ENCODE results near the gene CLDN3. TPM values are rescaled to one million over a fixed set of nuclear protein-coding genes. Genes with fewer than 3 reads are reported as not detected.

The CLDN3 gene
- total RNA-seq, 1 experiment from 2014 or later, result 51.6 TPM

GRCh38 chr7:73742338-73742752, 27.7 kb downstream of the CLDN3 start:
- H2AFZ ChIP-seq (ENCODE audit: low read length), result no peak overlapping the region
- H3K79me2 ChIP-seq (ENCODE audit: low read length), result peaks cover 17% of the 10 kb centered on the region
- H3K9me3 ChIP-seq (ENCODE audit: low read length), result no peaks in the 10 kb centered on the region
- intact Hi-C loops (cut with micrococcal nuclease), result no loop called here
- H3K27me3 ChIP-seq (ENCODE audit: low read length), result no peaks in the 10 kb centered on the region
- TF ChIP-seq CTCF (conservative IDR thresholded peaks at IDR 0.05; ENCODE audit: low read depth, low read length) (no peak), EZH2phosphoT487 (IDR thresholded peaks at IDR 0.05; ENCODE audit: borderline replicate concordance, low read length) (no peak), EZH2 (IDR thresholded peaks at IDR 0.05; ENCODE audit: low read length, unreplicated experiment) (no peak)
- DNase-seq, result no peak
- H3K36me3 ChIP-seq (ENCODE audit: low read depth, low read length), result peaks cover 2% of the 10 kb centered on the region; the same call in 1 of the 2 replicates
- H3K4me3 ChIP-seq (ENCODE audit: low read length), result no peak overlapping the region
- BruUV-seq (replicated peaks), result no TSS peak
- no peaks in the 10 kb centered on the region for H3K9me2 ChIP-seq (replicated peaks; ENCODE audit: low read length)
- CTCF ChIA-PET, result no interaction called here
- H3K4me1 ChIP-seq (ENCODE audit: insufficient read depth, low read length), result peaks cover 28% of the 10 kb centered on the region
- H3K9ac ChIP-seq (ENCODE audit: low read length), result peak overlapping the region; percentile 33
- H3K4me2 ChIP-seq (ENCODE audit: low read length), result 0 out of 2 replicates have a peak overlapping the region, but pooled peaks have one; percentile 12
- H3F3A ChIP-seq (ENCODE audit: low read length, unreplicated experiment), result no peaks in the 10 kb centered on the region
- H3K27ac ChIP-seq (ENCODE audit: low read length), result peak overlapping the region; percentile 45
- POLR2A ChIA-PET (ENCODE audit: unreplicated experiment), result no interaction called here
- peaks cover 6% of the 10 kb centered on the region; the same call in 1 of the 2 replicates for H4K20me1 ChIP-seq (ENCODE audit: low read length)
- ATAC-seq, result no peak

DNA sequence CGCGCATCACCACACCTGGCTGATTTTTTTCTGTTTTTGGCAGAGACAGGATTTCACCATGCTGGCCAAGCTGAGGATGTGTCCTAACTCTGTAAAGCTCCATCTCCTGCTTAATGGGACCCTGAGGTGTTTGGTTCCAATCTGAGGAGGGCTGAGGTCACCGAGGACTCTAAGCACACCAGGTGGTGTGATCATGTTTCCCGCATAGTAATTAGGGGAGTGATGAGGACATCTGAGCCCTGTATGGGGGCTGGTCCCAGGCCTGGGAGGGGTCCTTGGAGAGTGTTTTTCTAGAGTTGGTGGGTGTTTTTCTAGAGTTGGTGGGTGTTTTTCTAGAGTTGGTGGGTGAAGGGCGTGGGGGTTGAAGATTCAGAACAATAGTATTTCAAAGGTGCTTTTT, 28.5 kb downstream of the CLDN3 start:
- Histone ChIP-seq H3K9ac (ENCODE audit: low read length) (no peak overlapping the region), H2AFZ (ENCODE audit: low read length) (no peak overlapping the region), H3K27ac (ENCODE audit: low read length) (no peak overlapping the region), H3K36me3 (ENCODE audit: low read depth, low read length) (peaks cover 7% of the 10 kb centered on the region; the same call in 1 of the 2 replicates), H3K27me3 (ENCODE audit: low read length) (no peaks in the 10 kb centered on the region), H3F3A (ENCODE audit: low read length, unreplicated experiment) (no peaks in the 10 kb centered on the region), H3K4me3 (ENCODE audit: low read length) (no peak overlapping the region), H3K4me2 (ENCODE audit: low read length) (no peak overlapping the region), H3K9me3 (ENCODE audit: low read length) (no peaks in the 10 kb centered on the region), H3K79me2 (ENCODE audit: low read length) (peaks cover 21% of the 10 kb centered on the region), H3K9me2 (replicated peaks; ENCODE audit: low read length) (no peaks in the 10 kb centered on the region), H3K4me1 (ENCODE audit: insufficient read depth, low read length) (peaks cover 30% of the 10 kb centered on the region), H4K20me1 (ENCODE audit: low read length) (peaks cover 10% of the 10 kb centered on the region; the same call in 1 of the 2 replicates)
- no peak for DNase-seq
- no peak for ATAC-seq
- intact Hi-C loops (cut with micrococcal nuclease), result no loop called here
- TF ChIP-seq EZH2 (IDR thresholded peaks at IDR 0.05; ENCODE audit: low read length, unreplicated experiment), result no peak
- no peak for TF ChIP-seq CTCF (conservative IDR thresholded peaks at IDR 0.05; ENCODE audit: low read depth, low read length)
- no peak for TF ChIP-seq EZH2phosphoT487 (IDR thresholded peaks at IDR 0.05; ENCODE audit: borderline replicate concordance, low read length)
- CTCF ChIA-PET, result no interaction called here
- POLR2A ChIA-PET (ENCODE audit: unreplicated experiment), result no interaction called here
- no TSS peak for BruUV-seq (replicated peaks)

DNA sequence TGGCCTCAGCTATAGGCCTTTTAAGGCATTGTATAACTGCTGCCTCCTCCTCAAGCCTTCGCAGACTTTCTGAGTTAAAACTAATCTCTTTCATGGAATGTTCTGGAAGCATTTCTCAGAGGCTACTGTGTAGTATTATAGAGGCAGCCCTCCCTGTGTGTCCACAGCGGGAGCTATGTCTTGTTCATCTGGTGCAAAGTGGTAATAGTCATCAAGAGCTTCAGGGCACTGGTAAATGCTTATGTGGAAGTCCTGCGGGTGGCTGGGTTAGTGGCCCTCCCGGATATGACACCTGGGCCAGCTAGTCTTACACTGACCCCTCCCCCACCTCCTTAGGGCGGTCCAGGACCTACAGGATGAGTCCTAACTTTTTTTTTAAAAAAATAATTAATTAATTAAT, 29.3 kb downstream of the CLDN3 start:
- Histone ChIP-seq H3K36me3 (ENCODE audit: low read depth, low read length) (peaks cover 7% of the 10 kb centered on the region; the same call in 1 of the 2 replicates), H3K9ac (ENCODE audit: low read length) (no peak overlapping the region), H3K27me3 (ENCODE audit: low read length) (no peaks in the 10 kb centered on the region), H3F3A (ENCODE audit: low read length, unreplicated experiment) (no peaks in the 10 kb centered on the region), H3K27ac (ENCODE audit: low read length) (no peak overlapping the region), H3K9me3 (ENCODE audit: low read length) (no peaks in the 10 kb centered on the region), H3K9me2 (replicated peaks; ENCODE audit: low read length) (no peaks in the 10 kb centered on the region), H3K79me2 (ENCODE audit: low read length) (peaks cover 21% of the 10 kb centered on the region), H3K4me2 (ENCODE audit: low read length) (no peak overlapping the region), H3K4me3 (ENCODE audit: low read length) (no peak overlapping the region), H4K20me1 (ENCODE audit: low read length) (peaks cover 10% of the 10 kb centered on the region; the same call in 1 of the 2 replicates), H2AFZ (ENCODE audit: low read length) (no peak overlapping the region), H3K4me1 (ENCODE audit: insufficient read depth, low read length) (peaks cover 30% of the 10 kb centered on the region)
- CTCF ChIA-PET, result interaction anchor here (0.9 kb wide), 1 partner anchor 834 kb away, joined by 5 read pairs; no protein-coding TSS in a partner anchor
- POLR2A ChIA-PET (ENCODE audit: unreplicated experiment), result no interaction called here
- no peak for DNase-seq
- no peak for ATAC-seq
- BruUV-seq (replicated peaks), result no TSS peak
- TF ChIP-seq EZH2 (IDR thresholded peaks at IDR 0.05; ENCODE audit: low read length, unreplicated experiment), result no peak
- intact Hi-C loops (cut with micrococcal nuclease), result no loop called here
